Measurements from ENCODE around the gene PRPF38B. TPM values are rescaled to one million over a fixed set of nuclear protein-coding genes. Genes with fewer than 3 reads are reported as not detected.

PRPF38B gene
- total and polyA plus RNA-seq, 9 of the 15 experiments (the other 6 are each of a cell fraction or from before 2014, with no cell fraction given): 25.3 to 85.5 (median 66.4) TPM

- Histone ChIP-seq H3K36me3 (ENCODE audit: control insufficient read depth, insufficient read depth, low read length) (no peaks in the 10 kb centered on the region), H4K20me1 (replicated peaks; ENCODE audit: control insufficient read depth, insufficient read depth, low read length) (no peaks in the 10 kb centered on the region), H3K27me3 (ENCODE audit: control insufficient read depth in 2 of 2, insufficient read depth in 2 of 2, low read length in 2 of 2) (no peaks in the 10 kb centered on the region), H3K9me1 (ENCODE audit: control insufficient read depth, insufficient read depth, low read length) (no peaks in the 10 kb centered on the region), H3K79me2 (ENCODE audit: control insufficient read depth, insufficient read depth, low read length) (no peaks in the 10 kb centered on the region), H3K4me1 (replicated peaks in 1 of 2; ENCODE audit: control insufficient read depth in 2 of 2, insufficient read depth in 2 of 2, low read length in 2 of 2) (no peaks in the 10 kb centered on the region), H3K4me3 (no peak overlapping the region), H2AFZ (ENCODE audit: low read depth, low read length) (no peak overlapping the region), H3K9ac (ENCODE audit: insufficient read depth in 1 of 2, low read depth in 2 of 2, low read length in 2 of 2) (no peak overlapping the region), H3K4me2 (ENCODE audit: insufficient read depth, low read length) (no peak overlapping the region), H3K27ac (ENCODE audit: extremely low read depth, low read depth, low read length) (no peak overlapping the region), H3K9me3 (replicated peaks; ENCODE audit: control insufficient read depth, insufficient read depth, low read depth, low read length) (no peaks in the 10 kb centered on the region)
- in situ Hi-C loops (cut with MboI): no loop called here
- ATAC-seq (no peak), DNase-seq (ENCODE audit: extremely low read depth in 1 of 4, low spot score in 3 of 4) (no peak), FAIRE-seq (no peak)
- TF ChIP-seq PATZ1 (CRISPR knock-in tag; IDR thresholded peaks at IDR 0.05; ENCODE audit: borderline replicate concordance): no peak
- no peak for TF ChIP-seq NFE2 (IDR thresholded peaks at IDR 0.05; ENCODE audit: low read depth)
- no peak for TF ChIP-seq NFIX (CRISPR knock-in tag; IDR thresholded peaks at IDR 0.05; ENCODE audit: low read depth)
- no peak for TF ChIP-seq SREBF2 (CRISPR knock-in tag; IDR thresholded peaks at IDR 0.05)
- no peak for TF ChIP-seq HMGN3 (IDR thresholded peaks at IDR 0.05; ENCODE audit: borderline replicate concordance, extremely low read depth, insufficient read length, low read depth, low read length)
- no peak for TF ChIP-seq TAF1 (IDR thresholded peaks at IDR 0.05; ENCODE audit: control insufficient read depth, extremely low read depth, insufficient read depth, low read length, severe bottlenecking)
- no peak for TF ChIP-seq ZNF24 (IDR thresholded peaks at IDR 0.05)
- no peak for TF ChIP-seq SMAD2 (IDR thresholded peaks at IDR 0.05; ENCODE audit: low read depth, low read length)
- no peak for TF ChIP-seq TRIM25 (IDR thresholded peaks at IDR 0.05; ENCODE audit: borderline replicate concordance)
- TF ChIP-seq MLLT1 (IDR thresholded peaks at IDR 0.05): no peak
- TF ChIP-seq MIER1 (IDR thresholded peaks at IDR 0.05; ENCODE audit: low read depth): no peak
- TF ChIP-seq ZC3H8 (IDR thresholded peaks at IDR 0.05): no peak
- TF ChIP-seq PURB (CRISPR knock-in tag; IDR thresholded peaks at IDR 0.05; ENCODE audit: low read depth): no peak
- TF ChIP-seq ZBTB26 (CRISPR knock-in tag; IDR thresholded peaks at IDR 0.05): no peak
- TF ChIP-seq TOE1 (IDR thresholded peaks at IDR 0.05; ENCODE audit: borderline replicate concordance): no peak
- no peak for TF ChIP-seq TOE1 (CRISPR knock-in tag; IDR thresholded peaks at IDR 0.05; ENCODE audit: borderline replicate concordance, low read depth)
- TF ChIP-seq ZNF764 (CRISPR knock-in tag; IDR thresholded peaks at IDR 0.05; ENCODE audit: low read depth): no peak
- TF ChIP-seq ZNF644 (tag; IDR thresholded peaks at IDR 0.05; ENCODE audit: low read depth): no peak
- ChIA-PET POLR2A (no interaction called here), CTCF (ENCODE audit: low intra/inter-chr PET ratio) (no interaction called here)
- 5% methylated on average over 1 of the region's 1 CpG for WGBS (ENCODE audit: insufficient coverage, low coverage, missing lambda C conversion rate)
- intact Hi-C loops (cut with micrococcal nuclease): no loop called here
- BruUV-seq (replicated peaks): no TSS peak
Measured at GRCh38 chr1:108665771-108666170, 26.3 kb upstream of the PRPF38B start.

Data from K562 (cell line).